GM21526 (cell line): ENCODE results near the gene THAP3.
A peak's percentile ranks its signal among the peaks of the same experiment; 100 is the strongest.
"Not testable (repeated sequence)": the region's sequence is repeated elsewhere in the genome, so short reads cannot be mapped to it uniquely, and the experiment has no call there.

Experiments used
- ATAC-seq: cut with Tn5 transposase; IDR thresholded peaks from one replicate; pipeline ENCODE4 v1.9.1; 2021; ENCODE audit warnings: moderate library complexity; ENCODE audit not compliant: unreplicated experiment, low FRiP score

The THAP3 gene

DNA sequence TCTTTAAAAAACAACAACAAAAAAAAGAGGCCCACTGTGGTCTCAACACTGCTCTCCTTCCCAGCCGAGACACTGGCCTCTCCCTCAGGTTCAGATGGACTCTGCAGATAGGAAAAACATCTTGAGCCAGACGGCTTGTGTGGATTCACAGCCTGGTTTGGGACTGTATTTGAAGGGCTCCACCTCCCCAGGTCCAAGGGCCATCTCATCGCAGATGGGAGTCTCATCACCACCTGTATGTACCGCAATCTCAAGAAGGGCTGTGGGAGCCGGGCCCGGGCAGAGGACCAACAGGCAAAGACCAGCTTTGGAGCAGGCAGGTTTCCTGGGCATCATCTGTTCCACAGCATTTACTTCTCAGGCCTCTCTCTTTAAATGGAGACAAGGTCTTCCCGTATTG lies 34.6 kb upstream of the THAP3 start:
- ATAC-seq = no peak

DNA sequence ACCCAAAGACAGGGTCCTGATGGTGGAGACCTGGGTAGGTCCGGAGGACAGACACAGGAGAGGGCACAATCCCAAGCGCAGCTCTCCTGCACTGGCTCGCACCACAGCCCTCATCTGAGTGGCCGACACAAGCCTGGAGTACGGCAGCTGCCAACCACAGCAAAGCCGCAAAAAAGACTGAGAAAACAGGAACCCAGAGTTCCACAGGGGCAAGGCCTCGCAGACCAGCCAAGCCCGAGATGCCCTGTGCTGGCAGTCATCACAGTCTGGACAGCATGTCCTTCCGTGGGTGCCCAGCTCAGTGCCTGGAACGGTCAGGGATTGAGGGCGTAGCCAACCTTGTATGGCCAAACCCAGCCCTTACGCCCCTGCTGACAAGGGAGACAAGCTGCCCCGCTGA lies 33.4 kb upstream of the THAP3 start:
- ATAC-seq = no peak

DNA sequence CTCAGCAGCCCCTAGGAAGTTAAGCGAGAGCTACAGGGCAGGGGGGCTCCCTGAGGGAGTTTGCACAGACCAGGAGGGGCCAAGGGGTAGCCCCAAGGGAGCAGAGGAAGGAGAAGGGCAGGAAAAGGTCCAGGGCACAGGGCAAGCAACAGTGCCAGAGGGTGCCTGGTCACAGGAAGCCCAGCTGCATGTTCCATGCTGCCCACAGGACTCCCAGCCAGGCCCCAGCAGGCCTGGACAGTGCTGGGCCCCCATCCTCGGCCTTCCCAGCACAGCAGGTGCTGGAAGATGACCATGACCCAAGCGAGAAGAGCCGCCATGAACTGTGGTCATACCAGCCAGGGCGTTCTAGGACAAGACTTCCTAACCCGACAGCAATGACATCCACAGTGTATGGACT lies 33.0 kb upstream of the THAP3 start:
- ATAC-seq = no peak

DNA sequence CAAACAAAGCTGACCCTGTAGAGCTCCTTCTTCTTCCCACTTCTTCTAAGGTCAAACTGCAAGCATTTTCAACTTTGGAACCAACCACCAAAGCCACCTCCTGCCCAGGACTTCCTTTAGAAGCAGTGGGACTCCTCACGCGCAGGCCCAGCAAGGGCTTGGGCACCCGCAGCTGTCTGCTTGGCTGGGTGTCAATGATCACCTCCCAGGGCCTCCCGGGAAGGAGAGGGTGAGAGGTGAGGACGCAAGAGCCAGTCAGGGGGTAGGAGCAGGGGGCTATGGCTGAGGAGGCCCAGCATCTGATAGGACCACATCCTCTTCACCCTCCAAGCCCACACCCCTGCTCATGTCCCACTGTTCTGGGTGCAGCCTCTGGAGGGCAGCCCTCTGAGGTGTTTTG lies 32.2 kb upstream of the THAP3 start:
- ATAC-seq = no peak

DNA sequence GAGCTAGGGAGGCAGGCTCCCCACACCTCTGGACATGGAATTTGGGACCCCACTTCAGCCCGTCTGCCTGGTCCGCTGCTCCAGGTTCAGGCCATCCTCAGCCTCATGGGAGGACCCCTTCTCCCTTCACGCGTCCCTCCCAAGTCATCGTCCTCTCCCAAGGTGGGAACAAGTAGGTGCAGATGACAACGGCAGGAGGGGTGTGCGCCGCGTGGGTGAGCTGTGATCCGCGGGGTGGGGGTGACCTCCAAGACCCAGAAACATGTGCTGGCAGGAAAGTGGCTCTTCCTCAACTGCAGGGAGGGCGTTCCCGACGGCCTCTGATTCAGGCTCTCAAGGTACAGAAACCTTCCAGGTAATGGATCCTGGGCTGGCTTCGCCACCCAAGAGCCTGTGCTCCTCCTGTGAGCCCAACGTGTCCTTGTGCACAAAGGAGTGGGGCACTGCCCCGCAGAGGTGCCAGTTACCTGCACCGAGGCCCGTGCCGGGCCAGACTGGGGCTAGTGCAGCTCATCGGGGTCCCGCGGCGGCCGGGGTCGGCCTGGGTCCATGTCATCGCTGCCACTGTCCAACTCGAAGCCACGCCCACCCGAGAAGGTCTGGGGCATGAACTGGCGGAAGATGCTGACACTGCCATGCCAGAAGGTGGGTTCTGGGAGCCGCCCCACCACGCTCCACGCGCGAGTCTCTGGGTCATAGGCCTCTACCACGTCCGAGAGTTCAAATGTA lies 31.6 kb upstream of the THAP3 start:
- ATAC-seq = no peak

DNA sequence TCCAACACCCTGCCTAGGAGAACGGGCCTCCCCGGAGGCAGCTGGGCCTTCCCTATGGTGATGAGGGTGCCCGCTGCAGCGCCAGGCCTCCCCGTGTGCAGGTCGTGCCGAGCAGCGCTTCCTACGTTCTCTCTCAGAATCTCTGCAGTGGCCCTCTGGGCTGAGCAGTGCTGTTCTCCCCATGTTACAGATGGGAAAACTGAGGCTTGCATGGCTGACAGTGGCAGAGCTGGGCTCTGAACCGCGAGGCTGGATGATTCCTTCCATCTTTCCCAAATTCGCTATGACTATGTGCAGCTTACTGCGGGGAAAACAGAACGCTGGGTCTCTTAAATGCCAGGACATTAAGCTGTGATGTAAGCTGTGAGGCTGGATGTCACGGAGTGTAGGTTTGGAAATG lies 30.9 kb upstream of the THAP3 start:
- ATAC-seq = no peak

DNA sequence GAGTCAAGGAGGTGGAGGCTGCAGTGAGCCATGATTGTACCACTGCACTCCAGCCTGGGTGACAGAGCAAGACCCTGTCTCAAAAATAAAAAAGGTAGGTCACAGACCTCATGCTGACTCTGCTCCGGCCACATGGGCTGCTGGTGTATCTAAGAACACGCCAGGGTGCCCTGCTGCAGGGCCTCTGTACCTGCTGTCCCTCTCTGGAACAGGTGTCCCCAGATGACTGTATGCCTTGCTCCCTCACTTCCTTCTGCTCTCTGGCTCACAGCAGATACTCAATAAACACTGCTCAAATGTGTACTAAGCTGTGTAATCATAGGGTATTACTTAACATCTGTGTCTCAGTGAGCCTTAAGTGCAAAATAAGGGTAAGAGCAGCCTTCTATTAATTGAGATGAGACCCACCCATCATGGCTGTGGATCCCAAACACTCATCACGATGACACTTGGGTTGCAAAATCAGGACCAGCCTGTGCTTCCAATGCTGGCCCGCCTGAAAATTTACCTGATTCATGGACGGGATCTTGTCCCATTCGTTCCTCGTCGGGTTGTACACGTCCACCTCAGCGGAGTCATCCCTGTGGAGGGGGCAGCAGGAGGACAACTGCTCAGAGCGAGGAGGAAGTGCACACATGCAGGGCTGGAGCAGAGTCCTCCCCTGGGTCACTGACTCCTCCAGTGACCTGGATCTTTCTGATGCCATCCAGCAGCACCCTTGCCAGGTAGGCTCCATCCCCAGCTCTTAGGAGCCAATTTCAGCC lies 29.5 kb upstream of the THAP3 start:
- ATAC-seq = no peak

DNA sequence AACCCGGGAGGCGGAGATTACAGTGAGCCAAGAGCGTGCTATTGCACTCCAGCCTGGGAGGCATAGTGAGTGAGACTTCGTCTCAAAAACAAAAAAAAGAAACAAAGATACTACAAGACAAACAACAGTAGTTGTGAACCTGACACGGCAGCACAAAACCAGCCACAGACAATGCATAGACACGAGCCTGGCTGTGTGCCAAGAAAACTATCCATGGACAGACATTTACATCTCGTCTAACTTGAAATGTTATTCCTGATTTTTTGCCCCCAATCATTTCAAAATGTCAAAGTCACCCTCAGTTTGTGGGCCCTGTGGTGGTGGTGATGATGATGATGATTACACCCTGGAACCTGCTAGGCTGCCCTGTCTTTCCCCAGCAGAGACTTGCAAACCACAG lies 28.3 kb upstream of the THAP3 start:
- no peak for ATAC-seq

DNA sequence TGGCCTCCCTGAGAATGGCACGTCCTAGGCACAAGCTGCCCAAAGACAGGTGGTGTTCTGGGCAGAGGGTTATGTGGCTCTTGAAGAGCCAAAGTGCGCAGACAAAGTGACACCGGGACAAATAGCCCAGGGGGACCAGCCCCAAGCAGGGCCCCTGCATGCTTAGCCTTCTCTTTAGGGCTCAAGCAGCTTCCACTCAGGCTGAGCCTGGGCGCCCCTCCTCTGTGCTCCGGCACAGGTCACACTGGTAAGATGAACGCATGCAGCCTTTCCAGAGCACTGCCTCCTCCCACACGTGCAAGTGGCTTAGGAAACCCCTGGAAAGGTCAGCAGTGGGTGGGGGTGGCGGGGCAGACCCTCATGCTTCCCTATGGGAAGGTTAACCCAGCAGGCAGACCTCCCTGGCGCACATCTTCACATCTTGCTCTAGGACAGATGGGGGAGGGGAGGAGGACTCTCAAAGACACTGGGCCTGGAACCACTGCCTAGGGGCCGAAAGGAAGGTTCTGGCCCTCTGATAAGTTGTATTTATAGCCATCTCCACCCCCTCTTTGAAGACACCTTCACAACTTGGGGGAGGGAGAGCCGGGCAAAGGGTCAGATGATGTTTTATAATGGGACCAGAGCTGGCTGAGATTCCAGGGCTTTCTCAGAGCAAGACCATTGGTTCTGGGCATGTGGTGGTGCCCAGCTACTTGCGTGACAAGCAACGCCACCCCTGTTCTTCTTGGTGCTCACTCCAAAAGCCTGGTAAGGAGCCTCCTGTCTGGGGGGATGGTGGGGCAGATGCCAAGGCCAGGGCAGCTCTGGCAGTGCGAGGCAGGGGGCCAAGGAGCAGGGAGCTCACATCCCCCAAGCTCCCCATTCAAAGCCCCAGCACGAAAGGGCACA lies 27.5 kb upstream of the THAP3 start:
- ATAC-seq = no peak

DNA sequence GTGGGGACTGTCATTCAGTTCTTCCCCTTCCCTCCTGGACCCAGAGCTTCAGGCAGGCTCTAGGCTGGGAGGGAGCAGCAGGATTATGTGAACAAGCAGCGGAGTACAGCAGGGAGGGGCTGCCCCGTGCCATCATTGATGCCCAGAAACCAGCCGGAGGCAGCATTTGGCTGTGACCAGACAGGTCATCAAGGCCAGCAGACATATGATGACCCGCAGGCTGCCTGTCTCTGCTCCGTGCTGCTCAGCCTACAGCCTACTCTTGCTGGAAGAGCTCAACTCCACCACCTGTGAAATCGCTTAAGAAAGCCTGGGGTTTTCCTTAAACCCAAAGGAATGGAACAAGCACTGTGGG lies 26.9 kb upstream of the THAP3 start:
- ATAC-seq = no peak

DNA sequence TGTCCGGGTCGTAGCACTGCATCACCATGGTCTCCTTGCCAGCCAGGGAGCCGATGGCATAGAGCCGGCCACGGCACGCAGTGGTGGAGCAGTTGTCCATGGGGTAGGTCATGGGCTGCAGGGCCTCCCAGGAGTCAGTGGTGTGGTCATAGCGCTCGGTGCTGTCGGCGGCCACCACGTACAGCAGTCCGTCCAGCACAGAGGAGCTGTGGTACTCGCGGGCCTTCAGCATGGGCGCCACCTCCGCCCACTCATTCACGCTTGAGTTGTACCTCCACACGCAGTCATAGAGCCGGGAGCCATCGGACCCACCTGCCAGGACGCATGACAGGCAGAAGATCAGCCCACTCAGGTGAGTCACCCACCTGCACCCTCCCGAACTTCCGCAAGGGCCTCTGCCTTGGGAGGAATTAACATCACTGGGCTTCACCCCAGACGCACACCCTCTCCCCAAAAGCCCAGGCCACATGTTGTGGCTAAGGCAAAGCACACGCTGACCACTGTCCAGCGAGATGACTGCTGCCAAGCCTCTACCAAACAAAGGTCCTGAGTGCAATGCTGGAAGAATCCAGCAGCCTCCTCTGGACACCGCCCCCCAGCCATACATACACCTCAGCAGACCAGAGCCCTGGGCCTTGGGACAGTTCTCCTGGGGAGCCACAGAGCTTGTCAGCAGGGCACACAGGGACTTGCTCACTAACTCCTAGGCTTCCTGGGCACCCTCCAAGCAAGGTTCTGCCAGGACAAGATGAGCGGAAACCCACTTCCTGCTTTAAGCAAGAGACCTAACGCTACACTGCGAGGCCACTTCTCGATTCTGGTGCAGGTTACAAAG lies 25.3 kb upstream of the THAP3 start:
- no peak for ATAC-seq

DNA sequence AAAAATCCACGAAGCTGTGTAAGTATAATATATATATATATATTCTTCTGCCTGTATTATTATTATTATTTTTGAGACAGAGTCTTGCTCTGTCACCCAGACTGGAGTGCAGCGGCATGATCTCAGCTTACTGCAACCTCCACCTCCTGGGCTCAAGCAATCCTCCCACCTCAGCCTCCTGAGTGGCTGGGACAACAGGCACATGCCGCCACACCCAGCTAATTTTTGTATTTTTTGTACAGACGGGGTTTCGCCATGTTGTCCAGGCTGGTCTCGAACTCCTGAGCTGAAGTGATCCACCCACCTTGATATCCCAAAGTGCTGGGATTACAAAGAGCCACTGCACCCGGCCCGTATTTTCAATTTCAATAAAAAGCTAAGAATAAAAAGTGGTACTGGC lies 24.7 kb upstream of the THAP3 start:
- ATAC-seq = not testable (repeated sequence)

DNA sequence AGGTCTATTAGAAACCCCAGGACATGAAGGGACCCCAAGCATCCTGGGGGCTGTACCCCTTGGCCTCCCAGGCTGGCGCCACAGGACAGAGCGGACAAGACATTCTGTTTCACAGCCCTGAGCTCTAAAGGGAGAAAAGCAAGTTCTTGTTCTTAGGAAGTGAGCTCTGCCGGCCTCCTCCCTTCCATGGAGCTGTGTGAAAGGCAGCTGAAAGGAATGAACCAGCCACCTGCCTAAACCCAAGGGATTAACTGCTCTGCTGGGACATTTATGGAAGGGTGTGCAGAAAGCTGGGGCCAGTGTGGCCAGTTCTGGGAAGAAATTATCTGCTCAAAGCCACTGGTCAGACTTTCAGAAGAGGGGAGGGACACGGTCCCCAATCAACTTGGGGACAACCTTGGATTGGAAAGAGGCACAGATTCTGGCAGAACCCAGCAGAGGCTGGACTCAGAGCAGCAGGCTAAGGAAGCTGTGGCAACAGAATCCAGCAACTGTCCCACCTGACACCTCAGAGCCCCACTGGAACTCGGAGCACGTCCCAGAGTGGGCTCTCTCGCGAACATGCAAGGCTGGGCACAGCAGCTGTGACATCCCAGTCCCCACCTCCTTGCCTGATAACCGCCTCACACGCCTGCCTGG lies 24.1 kb upstream of the THAP3 start:
- no peak for ATAC-seq

DNA sequence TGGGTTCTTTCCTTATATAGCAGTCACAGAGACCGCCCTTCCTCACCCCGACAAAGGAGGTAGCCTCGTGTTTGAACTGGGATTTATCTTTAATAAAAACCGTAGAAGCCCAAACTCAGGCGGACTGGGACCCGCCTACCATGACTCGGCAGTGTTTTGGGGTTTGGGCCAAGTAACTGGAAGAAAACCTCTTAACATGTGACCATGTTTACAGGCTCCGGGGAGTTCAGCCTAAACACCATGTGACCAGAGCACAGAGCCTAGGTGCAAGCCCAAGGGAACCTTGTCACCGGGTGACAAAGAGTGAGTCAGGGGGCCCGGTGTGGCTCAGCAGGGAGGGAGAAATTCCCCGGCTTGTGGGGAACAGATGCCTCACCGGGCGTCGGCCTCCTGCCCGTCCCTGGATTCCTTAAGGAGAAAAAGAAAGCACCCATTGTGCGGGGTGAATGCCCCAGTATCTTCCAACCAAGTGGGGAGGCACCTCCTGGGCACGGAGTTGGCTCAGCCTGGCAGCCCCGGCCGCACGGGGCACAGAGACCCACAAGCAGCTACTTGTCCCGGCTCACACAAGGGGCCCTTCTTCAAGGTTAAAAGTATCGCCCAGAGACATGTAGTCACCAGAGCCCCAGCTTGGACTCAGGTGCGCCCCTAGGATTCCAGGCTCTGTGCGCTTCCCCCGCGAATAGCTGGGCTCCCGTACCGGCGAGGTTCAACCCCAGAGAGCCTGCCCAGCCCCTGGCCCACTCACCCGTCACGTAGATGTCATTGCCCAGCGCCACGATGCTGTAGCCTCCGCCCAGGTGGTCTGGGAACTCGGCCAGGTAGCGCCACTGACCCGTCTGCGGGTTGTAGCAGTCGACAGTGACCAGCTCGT lies 23.4 kb upstream of the THAP3 start:
- ATAC-seq = no peak

DNA sequence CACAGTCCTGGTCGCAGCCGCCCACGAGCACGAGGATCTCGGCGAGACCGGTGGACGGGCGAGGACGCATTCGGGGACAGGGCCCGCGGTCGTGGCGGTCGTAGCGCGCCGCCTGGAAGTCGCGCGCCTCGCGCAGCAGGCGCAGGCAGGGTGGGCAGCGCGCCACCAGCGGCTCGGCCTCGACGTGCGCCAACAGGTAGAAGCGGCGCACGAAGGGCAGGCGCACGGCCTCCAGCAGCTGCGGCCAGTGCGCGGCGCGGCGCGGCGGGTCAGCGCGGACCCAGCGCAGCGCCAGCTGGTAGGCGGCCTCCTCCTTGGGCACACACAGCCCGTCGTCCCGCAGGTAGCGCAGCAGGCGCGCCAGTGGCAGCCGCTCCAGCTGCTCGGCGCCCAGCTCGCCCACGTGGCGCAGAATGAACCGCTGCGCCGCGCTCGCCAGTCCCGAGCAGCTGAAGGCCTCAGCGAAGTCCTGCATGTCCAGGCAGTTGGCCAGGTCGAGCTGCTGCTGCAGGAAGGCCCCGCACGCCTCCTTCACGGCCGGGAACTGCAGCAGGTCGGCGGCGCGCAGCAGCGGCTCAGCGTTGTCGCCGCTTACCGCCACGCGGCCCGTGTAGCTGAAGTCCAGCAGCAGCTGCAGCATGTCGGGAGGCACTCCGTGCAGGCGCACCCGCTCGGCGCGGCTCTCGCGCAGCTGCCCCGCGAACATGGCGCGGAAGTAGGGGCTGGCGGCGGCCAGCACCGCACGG lies 22.6 kb upstream of the THAP3 start:
- ATAC-seq = no peak

DNA sequence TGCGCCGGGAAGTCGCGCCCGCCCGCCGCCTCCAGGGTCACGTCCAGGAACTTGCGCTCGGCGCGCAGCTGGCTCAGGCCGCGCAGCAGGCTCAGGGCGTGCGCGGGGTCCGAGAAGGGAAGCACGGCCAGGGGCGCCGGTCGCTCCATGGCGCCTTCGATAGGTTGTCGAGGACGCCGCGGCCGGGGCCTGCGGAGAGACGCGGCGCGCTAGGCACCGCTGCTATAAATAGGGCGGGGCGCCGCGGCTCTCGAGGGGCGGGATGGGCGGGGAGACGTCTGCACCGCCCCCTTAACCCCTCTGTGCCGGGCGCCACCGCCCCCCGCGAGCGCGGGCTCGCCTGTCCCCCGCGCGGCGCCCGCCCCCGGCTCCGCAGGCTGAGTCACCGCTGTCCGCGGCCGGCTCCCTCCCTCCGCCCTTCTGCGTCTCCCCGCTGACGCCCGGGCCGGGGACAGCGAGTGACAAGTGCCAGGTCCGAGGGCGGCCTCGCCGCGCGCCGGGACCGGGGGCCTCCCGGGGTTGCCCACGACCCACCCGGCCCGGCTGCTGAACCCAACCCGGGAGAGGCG lies 21.9 kb upstream of the THAP3 start, which contains the start of gene KLHL21:
Gene KLHL21 (minus strand): TSS at position 201 of the 569 bp plus-strand sequence. CDS start 52 bp downstream, at position 149.
- peak; percentile 40 for ATAC-seq

DNA sequence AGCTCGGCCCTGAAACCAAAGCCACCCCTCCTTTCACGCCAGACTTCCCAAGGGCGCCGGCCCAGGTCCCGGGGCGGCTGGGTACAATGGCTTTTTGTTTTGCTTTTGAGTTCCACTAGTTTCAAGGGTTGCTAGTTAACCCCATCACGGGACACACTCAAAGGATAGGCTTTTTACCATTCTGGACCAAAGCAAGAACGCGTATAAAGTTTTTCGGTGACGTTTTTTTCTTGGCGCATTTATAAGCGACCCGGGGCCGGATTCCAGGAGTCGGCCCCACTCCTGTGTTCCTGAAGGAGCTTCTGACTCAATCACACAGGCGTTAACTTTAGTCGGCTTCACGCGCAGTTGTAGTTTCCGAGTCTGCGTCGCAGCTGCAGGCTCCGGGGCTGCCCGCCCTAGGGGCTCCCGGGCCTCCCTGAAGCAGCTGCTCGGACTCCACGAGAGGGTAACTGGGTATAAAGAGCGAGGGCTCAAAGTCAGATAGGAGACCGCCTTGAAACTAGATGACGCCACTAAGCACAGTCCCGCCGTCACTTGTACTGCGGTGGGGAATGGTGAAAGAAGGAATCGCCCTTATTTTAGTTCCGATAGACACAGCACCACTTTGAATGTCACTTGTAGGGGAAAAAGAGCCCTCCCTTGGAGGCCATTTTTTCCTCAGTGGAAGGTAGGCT lies 21.3 kb upstream of the THAP3 start:
- ATAC-seq = peak; percentile 27
